Keratinocyte (primary cell): ENCODE results near the gene MAP3K4. TPM values are rescaled to one million over a fixed set of nuclear protein-coding genes. Genes with fewer than 3 reads are reported as not detected.

Experiments used
- DNase-seq: peaks from one replicate; pipeline ENCODE4 v3.0.0-alpha.2; 2011; ENCODE audit warnings: low read depth, missing footprints, low spot score
- FAIRE-seq: peaks from 2 replicates; lab custom pipeline; 2011; peaks lifted over from hg19 to GRCh38; lab: Jason Lieb, UNC
- H2AFZ ChIP-seq: 2 replicates; pipeline ENCODE4 v1.6.0; 2012; ENCODE audit warnings: low read length, control low read depth, inconsistent platforms; ENCODE audit not compliant: control insufficient read depth
- H3K27ac ChIP-seq: 2 replicates; pipeline ENCODE4 v1.5.1; 2011; ENCODE audit warnings: low read length; ENCODE audit not compliant: control insufficient read depth, insufficient read depth
- H3K27me3 ChIP-seq: 3 replicates; pipeline ENCODE4 v1.6.0; 2011; ENCODE audit warnings: low read length; ENCODE audit not compliant: control insufficient read depth, insufficient read depth; ENCODE audit errors: extremely low read depth
- H3K36me3 ChIP-seq, 2 experiments: 2 replicates in 1 of 2; 3 replicates in 1 of 2; pipeline ENCODE4 v1.5.1; 2011; ENCODE audit warnings: low read length in 2 of 2, mild to moderate bottlenecking in 1 of 2; ENCODE audit not compliant: control insufficient read depth in 2 of 2, insufficient read depth in 2 of 2; ENCODE audit errors: extremely low read depth in 1 of 2
- H3K4me1 ChIP-seq: 3 replicates; pipeline ENCODE4 v1.5.1; 2011; ENCODE audit warnings: low read length; ENCODE audit not compliant: control insufficient read depth, insufficient read depth; ENCODE audit errors: extremely low read depth
- H3K4me2 ChIP-seq: 3 replicates; pipeline ENCODE4 v1.6.0; 2011; ENCODE audit warnings: low read depth, low read length; ENCODE audit not compliant: control insufficient read depth, insufficient read depth; ENCODE audit errors: extremely low read depth
- H3K4me3 ChIP-seq, 3 experiments: fragments of 200-600 bp in 1 of 3; sonication (generic) in 1 of 3; 2 replicates in 2 of 3; 3 replicates in 1 of 3; pipeline ENCODE4 v1.5.1; 2011 to 2016; ENCODE audit warnings: low read length in 3 of 3, mild to moderate bottlenecking in 3 of 3, control low read depth in 2 of 3, inconsistent platforms in 1 of 3, low read depth in 1 of 3, mixed read lengths in 1 of 3, mixed run types in 1 of 3, moderate library complexity in 1 of 3; ENCODE audit not compliant: control insufficient read depth in 2 of 3, insufficient read depth in 2 of 3; ENCODE audit errors: extremely low read depth in 1 of 3
- H3K79me2 ChIP-seq: 2 replicates; pipeline ENCODE4 v1.6.0; 2012; ENCODE audit warnings: low read length; ENCODE audit not compliant: control insufficient read depth, insufficient read depth
- H3K9ac ChIP-seq: 3 replicates; pipeline ENCODE4 v1.6.0; 2011; ENCODE audit warnings: low read length; ENCODE audit not compliant: control insufficient read depth, insufficient read depth; ENCODE audit errors: extremely low read depth
- H3K9me1 ChIP-seq: 3 replicates; pipeline ENCODE4 v1.6.0; 2011; ENCODE audit warnings: low read length; ENCODE audit not compliant: control insufficient read depth, insufficient read depth; ENCODE audit errors: extremely low read depth
- H3K9me3 ChIP-seq: 2 replicates; pipeline ENCODE4 v1.5.1; 2012; ENCODE audit warnings: low read depth, low read length; ENCODE audit not compliant: control insufficient read depth
- H4K20me1 ChIP-seq: 3 replicates; pipeline ENCODE4 v1.6.0; 2011; ENCODE audit warnings: low read length; ENCODE audit not compliant: control insufficient read depth, insufficient read depth; ENCODE audit errors: extremely low read depth
- CTCF ChIP-seq, 3 experiments: IDR thresholded peaks in 1 of 3; conservative IDR thresholded peaks in 1 of 3; optimal IDR thresholded peaks in 1 of 3; 2 replicates in 2 of 3; 3 replicates in 1 of 3; pipeline versions ENCODE3 to v1.5.1; 2011; ENCODE audit warnings: low read length in 3 of 3, mild to moderate bottlenecking in 3 of 3, moderate library complexity in 2 of 3, control low read depth in 1 of 3, inconsistent platforms in 1 of 3; ENCODE audit not compliant: insufficient read depth in 2 of 3; ENCODE audit errors: extremely low read depth in 1 of 3
- EZH2 ChIP-seq: IDR thresholded peaks from one replicate; pipeline ENCODE4 v1.6.1; 2012; ENCODE audit warnings: inconsistent platforms, mild to moderate bottlenecking, low read length, moderate library complexity
- dilution Hi-C: fragments of 300-500 bp; cut with MboI; formaldehyde crosslinking; loops from one replicate; pipeline ENCODE4 v1.7.0; 2020; ENCODE audit warnings: low sequenced_read_pairs; ENCODE audit not compliant: extremely low pct_ligation_motif_present
- polyA plus RNA-seq, 5 experiments: library from polyadenylated mRNA; depleted of rRNA in 3 of 5; stranded (reverse) in 3 of 5; stranded (forward) in 1 of 5; unstranded in 1 of 5; fragments of >200 nt; gene quantifications; 1 replicate in 1 of 5; 2 replicates in 3 of 5; 3 replicates in 1 of 5; pipeline versions ENCODE4 v1.2.1 to v1.2.3, GENCODE V29; 2011 to 2012; ENCODE audit warnings: missing spikeins in 2 of 5, low read depth in 1 of 5, low replicate concordance in 1 of 5

Gene MAP3K4
- polyA plus RNA-seq, 1 donor (not counting 4 experiments of a cell fraction or from before 2014, with no cell fraction given) = 12.8 TPM

GRCh38 chr6:161125591-161125990 is 134.0 kb downstream of the MAP3K4 start:
- Histone ChIP-seq H3K79me2 (no peaks in the 10 kb centered on the region), H3K27me3 (no peaks in the 10 kb centered on the region), H3K36me3 (peaks cover 3 to 7% of the 10 kb centered on the region in 2 experiments), H2AFZ (no peak overlapping the region), H4K20me1 (no peaks in the 10 kb centered on the region), H3K9me1 (no peaks in the 10 kb centered on the region), H3K9ac (no peak overlapping the region), H3K4me2 (no peak overlapping the region), H3K27ac (no peak overlapping the region), H3K4me3 (no peak overlapping the region), H3K9me3 (no peaks in the 10 kb centered on the region), H3K4me1 (no peaks in the 10 kb centered on the region)
- no peak for FAIRE-seq
- no peak for DNase-seq
- TF ChIP-seq EZH2 (no peak), CTCF (optimal IDR thresholded peaks at IDR 0.05 in 1 of 3, IDR thresholded peaks at IDR 0.05 in 1 of 3, conservative IDR thresholded peaks at IDR 0.05 in 1 of 3; ENCODE audit: extremely low read depth in 1 of 3, insufficient read depth in 2 of 3, low read length in 3 of 3) (no peak)
- dilution Hi-C loops = no loop called here

- no peaks in the 10 kb centered on the region for H3K9me1 ChIP-seq
- H3K4me1 ChIP-seq = no peaks in the 10 kb centered on the region
- H3K4me2 ChIP-seq = no peak overlapping the region
- no peak overlapping the region for H3K9ac ChIP-seq
- H3K27ac ChIP-seq = no peak overlapping the region
- no peaks in the 10 kb centered on the region for H4K20me1 ChIP-seq
- no peak overlapping the region for H3K4me3 ChIP-seq
- H3K27me3 ChIP-seq = no peaks in the 10 kb centered on the region
- no peak overlapping the region for H2AFZ ChIP-seq
- dilution Hi-C loops = no loop called here
- H3K36me3 ChIP-seq = peaks cover 7 to 14% of the 10 kb centered on the region in 2 experiments
- FAIRE-seq = no peak
- no peak for DNase-seq
- TF ChIP-seq EZH2 (no peak), CTCF (optimal IDR thresholded peaks at IDR 0.05 in 1 of 3, IDR thresholded peaks at IDR 0.05 in 1 of 3, conservative IDR thresholded peaks at IDR 0.05 in 1 of 3; ENCODE audit: extremely low read depth in 1 of 3, insufficient read depth in 2 of 3, low read length in 3 of 3) (no peak)
- no peaks in the 10 kb centered on the region for H3K79me2 ChIP-seq
- no peaks in the 10 kb centered on the region for H3K9me3 ChIP-seq
Measured at GRCh38 chr6:161127071-161127740, 135.6 kb downstream of the MAP3K4 start.
